Stomach (tissue), 4 donors: ENCODE data around the gene DNER.

Experiments used
- CTCF ChIP-seq, 7 experiments: fragments of 450-650 bp in 4 of 7; fragments of 200-600 bp in 3 of 7; sonication (generic) in 3 of 7; IDR thresholded peaks; one replicate each; pipeline ENCODE4 v1.5.1; 2016 to 2019; ENCODE audit warnings: antibody characterized with exemption in 7 of 7, control low read depth in 2 of 7, mild to moderate bottlenecking in 1 of 7
- EP300 ChIP-seq: sonication (generic); formaldehyde crosslinking; IDR thresholded peaks from one replicate; pipeline ENCODE4 v1.6.1; 2017; ENCODE audit warnings: antibody characterized with exemption
- POLR2A ChIP-seq, 4 donors: fragments of 450-650 bp; IDR thresholded peaks; one replicate each; pipeline ENCODE4 v1.6.1; 2016; ENCODE audit warnings: antibody characterized with exemption in 4 of 4, control low read depth in 2 of 4, mild to moderate bottlenecking in 1 of 4, moderate library complexity in 1 of 4
- POLR2AphosphoS5 ChIP-seq, 3 donors: sonication (generic); formaldehyde crosslinking; IDR thresholded peaks; one replicate each; pipeline ENCODE4 v1.6.1; 2016; ENCODE audit warnings: antibody characterized with exemption in 3 of 3

GRCh38 chr2:229350883-229351282, 363.5 kb downstream of the DNER start:
- TF ChIP-seq POLR2AphosphoS5 (IDR thresholded peaks at IDR 0.05) (no peak), CTCF (IDR thresholded peaks at IDR 0.05) (no peak), POLR2A (IDR thresholded peaks at IDR 0.05) (no peak), EP300 (no peak)
